Measurements from ENCODE around the gene ZNF219.

DNA sequence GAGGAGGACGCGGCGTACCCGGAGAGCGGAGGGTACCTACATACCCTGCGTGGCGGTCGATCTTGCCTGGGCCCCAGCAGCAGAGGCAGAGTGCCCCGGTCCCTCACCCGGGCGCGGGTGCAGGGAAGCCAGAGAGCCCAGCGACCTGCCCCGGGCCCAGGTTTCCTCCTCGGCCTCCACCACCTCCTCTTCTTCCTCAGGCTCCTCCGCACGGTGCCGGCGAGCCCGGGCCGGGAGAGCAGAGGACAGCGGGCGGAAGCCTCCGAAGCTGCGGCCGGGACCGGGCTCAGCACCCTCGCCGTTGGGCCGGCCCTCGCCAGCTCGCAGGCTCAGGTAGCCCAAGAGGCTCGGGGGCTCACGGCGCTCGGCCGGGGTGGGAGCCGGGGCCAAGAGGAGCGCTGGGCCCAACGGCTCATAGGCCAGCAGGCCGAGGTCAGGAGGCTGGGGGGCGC, 6.6 kb downstream of the ZNF219 start:
- no peak for TF ChIP-seq EZH2 (IDR thresholded peaks at IDR 0.05)
- TF ChIP-seq, protein P1, sequence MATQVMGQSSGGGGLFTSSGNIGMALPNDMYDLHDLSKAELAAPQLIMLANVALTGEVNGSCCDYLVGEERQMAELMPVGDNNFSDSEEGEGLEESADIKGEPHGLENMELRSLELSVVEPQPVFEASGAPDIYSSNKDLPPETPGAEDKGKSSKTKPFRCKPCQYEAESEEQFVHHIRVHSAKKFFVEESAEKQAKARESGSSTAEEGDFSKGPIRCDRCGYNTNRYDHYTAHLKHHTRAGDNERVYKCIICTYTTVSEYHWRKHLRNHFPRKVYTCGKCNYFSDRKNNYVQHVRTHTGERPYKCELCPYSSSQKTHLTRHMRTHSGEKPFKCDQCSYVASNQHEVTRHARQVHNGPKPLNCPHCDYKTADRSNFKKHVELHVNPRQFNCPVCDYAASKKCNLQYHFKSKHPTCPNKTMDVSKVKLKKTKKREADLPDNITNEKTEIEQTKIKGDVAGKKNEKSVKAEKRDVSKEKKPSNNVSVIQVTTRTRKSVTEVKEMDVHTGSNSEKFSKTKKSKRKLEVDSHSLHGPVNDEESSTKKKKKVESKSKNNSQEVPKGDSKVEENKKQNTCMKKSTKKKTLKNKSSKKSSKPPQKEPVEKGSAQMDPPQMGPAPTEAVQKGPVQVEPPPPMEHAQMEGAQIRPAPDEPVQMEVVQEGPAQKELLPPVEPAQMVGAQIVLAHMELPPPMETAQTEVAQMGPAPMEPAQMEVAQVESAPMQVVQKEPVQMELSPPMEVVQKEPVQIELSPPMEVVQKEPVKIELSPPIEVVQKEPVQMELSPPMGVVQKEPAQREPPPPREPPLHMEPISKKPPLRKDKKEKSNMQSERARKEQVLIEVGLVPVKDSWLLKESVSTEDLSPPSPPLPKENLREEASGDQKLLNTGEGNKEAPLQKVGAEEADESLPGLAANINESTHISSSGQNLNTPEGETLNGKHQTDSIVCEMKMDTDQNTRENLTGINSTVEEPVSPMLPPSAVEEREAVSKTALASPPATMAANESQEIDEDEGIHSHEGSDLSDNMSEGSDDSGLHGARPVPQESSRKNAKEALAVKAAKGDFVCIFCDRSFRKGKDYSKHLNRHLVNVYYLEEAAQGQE (IDR thresholded peaks at IDR 0.05; ENCODE audit: low read depth): no peak
- no peak for TF ChIP-seq POLR2AphosphoS5 (IDR thresholded peaks at IDR 0.05; ENCODE audit: low read depth, low read length)
- TF ChIP-seq SRF (IDR thresholded peaks at IDR 0.05; ENCODE audit: low read depth): no peak

Measured in HCT116 (cell line).